ENCODE measurements around the gene METTL2B. TPM values are rescaled to one million over a fixed set of nuclear protein-coding genes. Genes with fewer than 3 reads are reported as not detected.

The METTL2B gene
- total and polyA plus RNA-seq, 2 of the 13 experiments (the other 11 are each of a cell fraction or from before 2014, with no cell fraction given) = 15.5 to 33.1 TPM

GRCh38 chr7:128435327-128435686 lies 41.2 kb upstream of the METTL2B start (continued):
- TF ChIP-seq RAD51 (IDR thresholded peaks at IDR 0.05; ENCODE audit: borderline replicate concordance) = no peak
- no peak for TF ChIP-seq SNRNP70 (IDR thresholded peaks at IDR 0.05; ENCODE audit: low read depth, low read length)
- TF ChIP-seq POGK (CRISPR knock-in tag; conservative IDR thresholded peaks at IDR 0.05) = no peak
- TF ChIP-seq MLXIP (CRISPR knock-in tag; IDR thresholded peaks at IDR 0.05; ENCODE audit: borderline replicate concordance) = no peak
- TF ChIP-seq NONO (IDR thresholded peaks at IDR 0.05) = no peak
- no peak for TF ChIP-seq NONO (CRISPR knock-in tag; conservative IDR thresholded peaks at IDR 0.05)
- TF ChIP-seq ZSCAN21 (CRISPR knock-in tag; IDR thresholded peaks at IDR 0.05; ENCODE audit: borderline replicate concordance) = no peak
- TF ChIP-seq ZNF747 (CRISPR knock-in tag; IDR thresholded peaks at IDR 0.05; ENCODE audit: borderline replicate concordance) = no peak
- no peak for TF ChIP-seq KAT8 (CRISPR knock-in tag; IDR thresholded peaks at IDR 0.05)
- no peak for TF ChIP-seq ZNF333 (CRISPR knock-in tag; IDR thresholded peaks at IDR 0.05; ENCODE audit: borderline replicate concordance)
- no peak for TF ChIP-seq SRSF9 (IDR thresholded peaks at IDR 0.05; ENCODE audit: borderline replicate concordance, insufficient read depth, low read depth, low read length, poor library complexity, severe bottlenecking)
- no peak for TF ChIP-seq TSC22D2 (CRISPR knock-in tag; IDR thresholded peaks at IDR 0.05; ENCODE audit: borderline replicate concordance)
- TF ChIP-seq HMG20B (CRISPR knock-in tag; conservative IDR thresholded peaks at IDR 0.05) = no peak
- no peak for TF ChIP-seq KLF12 (CRISPR knock-in tag; IDR thresholded peaks at IDR 0.05; ENCODE audit: borderline replicate concordance)
- TF ChIP-seq ZNF543 (CRISPR knock-in tag; IDR thresholded peaks at IDR 0.05) = no peak
- no peak for TF ChIP-seq ZKSCAN8 (CRISPR knock-in tag; IDR thresholded peaks at IDR 0.05; ENCODE audit: borderline replicate concordance)
- no peak for TF ChIP-seq ZNF234 (CRISPR knock-in tag; conservative IDR thresholded peaks at IDR 0.05)
- no peak for TF ChIP-seq ZBTB38 (CRISPR knock-in tag; IDR thresholded peaks at IDR 0.05)
- no peak for TF ChIP-seq MTA3 (CRISPR knock-in tag; IDR thresholded peaks at IDR 0.05)
- TF ChIP-seq HIC2 (CRISPR knock-in tag; IDR thresholded peaks at IDR 0.05; ENCODE audit: low read depth) = no peak
- peak; percentile 26; the same call in 1 of the 2 replicates for TF ChIP-seq ZNF792 (CRISPR knock-in tag; IDR thresholded peaks at IDR 0.05)
- TF ChIP-seq HNF4G (IDR thresholded peaks at IDR 0.05; ENCODE audit: borderline replicate concordance, low read depth, low read length) = no peak
- TF ChIP-seq HNF4G (CRISPR knock-in tag; IDR thresholded peaks at IDR 0.05; ENCODE audit: borderline replicate concordance, low read depth) = no peak
- no peak for TF ChIP-seq MXD3 (CRISPR knock-in tag; IDR thresholded peaks at IDR 0.05)
- no peak for TF ChIP-seq MTA1 (CRISPR knock-in tag; IDR thresholded peaks at IDR 0.05; ENCODE audit: borderline replicate concordance)
- no peak for TF ChIP-seq IKZF1 (IDR thresholded peaks at IDR 0.05)
- no peak for TF ChIP-seq GABPB1 (CRISPR knock-in tag; IDR thresholded peaks at IDR 0.05)
